ENCODE results near the gene FAAP100.

GRCh38 chr17:81561494-81561885 lies 9.3 kb upstream of the FAAP100 start:
- TF ChIP-seq POLR2AphosphoS5 (IDR thresholded peaks at IDR 0.05) = no peak
- TF ChIP-seq, protein P1, sequence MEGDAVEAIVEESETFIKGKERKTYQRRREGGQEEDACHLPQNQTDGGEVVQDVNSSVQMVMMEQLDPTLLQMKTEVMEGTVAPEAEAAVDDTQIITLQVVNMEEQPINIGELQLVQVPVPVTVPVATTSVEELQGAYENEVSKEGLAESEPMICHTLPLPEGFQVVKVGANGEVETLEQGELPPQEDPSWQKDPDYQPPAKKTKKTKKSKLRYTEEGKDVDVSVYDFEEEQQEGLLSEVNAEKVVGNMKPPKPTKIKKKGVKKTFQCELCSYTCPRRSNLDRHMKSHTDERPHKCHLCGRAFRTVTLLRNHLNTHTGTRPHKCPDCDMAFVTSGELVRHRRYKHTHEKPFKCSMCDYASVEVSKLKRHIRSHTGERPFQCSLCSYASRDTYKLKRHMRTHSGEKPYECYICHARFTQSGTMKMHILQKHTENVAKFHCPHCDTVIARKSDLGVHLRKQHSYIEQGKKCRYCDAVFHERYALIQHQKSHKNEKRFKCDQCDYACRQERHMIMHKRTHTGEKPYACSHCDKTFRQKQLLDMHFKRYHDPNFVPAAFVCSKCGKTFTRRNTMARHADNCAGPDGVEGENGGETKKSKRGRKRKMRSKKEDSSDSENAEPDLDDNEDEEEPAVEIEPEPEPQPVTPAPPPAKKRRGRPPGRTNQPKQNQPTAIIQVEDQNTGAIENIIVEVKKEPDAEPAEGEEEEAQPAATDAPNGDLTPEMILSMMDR (IDR thresholded peaks at IDR 0.05; ENCODE audit: poor library complexity, severe bottlenecking) = no peak
- no peak for TF ChIP-seq SMC3 (conservative IDR thresholded peaks at IDR 0.05; ENCODE audit: poor library complexity)
- no peak for TF ChIP-seq EZH2 (IDR thresholded peaks at IDR 0.05; ENCODE audit: borderline replicate concordance, insufficient read depth, low read length, poor library complexity, severe bottlenecking)
- TF ChIP-seq TAF1 (IDR thresholded peaks at IDR 0.05; ENCODE audit: low read depth) = no peak
- TF ChIP-seq, protein P2, sequence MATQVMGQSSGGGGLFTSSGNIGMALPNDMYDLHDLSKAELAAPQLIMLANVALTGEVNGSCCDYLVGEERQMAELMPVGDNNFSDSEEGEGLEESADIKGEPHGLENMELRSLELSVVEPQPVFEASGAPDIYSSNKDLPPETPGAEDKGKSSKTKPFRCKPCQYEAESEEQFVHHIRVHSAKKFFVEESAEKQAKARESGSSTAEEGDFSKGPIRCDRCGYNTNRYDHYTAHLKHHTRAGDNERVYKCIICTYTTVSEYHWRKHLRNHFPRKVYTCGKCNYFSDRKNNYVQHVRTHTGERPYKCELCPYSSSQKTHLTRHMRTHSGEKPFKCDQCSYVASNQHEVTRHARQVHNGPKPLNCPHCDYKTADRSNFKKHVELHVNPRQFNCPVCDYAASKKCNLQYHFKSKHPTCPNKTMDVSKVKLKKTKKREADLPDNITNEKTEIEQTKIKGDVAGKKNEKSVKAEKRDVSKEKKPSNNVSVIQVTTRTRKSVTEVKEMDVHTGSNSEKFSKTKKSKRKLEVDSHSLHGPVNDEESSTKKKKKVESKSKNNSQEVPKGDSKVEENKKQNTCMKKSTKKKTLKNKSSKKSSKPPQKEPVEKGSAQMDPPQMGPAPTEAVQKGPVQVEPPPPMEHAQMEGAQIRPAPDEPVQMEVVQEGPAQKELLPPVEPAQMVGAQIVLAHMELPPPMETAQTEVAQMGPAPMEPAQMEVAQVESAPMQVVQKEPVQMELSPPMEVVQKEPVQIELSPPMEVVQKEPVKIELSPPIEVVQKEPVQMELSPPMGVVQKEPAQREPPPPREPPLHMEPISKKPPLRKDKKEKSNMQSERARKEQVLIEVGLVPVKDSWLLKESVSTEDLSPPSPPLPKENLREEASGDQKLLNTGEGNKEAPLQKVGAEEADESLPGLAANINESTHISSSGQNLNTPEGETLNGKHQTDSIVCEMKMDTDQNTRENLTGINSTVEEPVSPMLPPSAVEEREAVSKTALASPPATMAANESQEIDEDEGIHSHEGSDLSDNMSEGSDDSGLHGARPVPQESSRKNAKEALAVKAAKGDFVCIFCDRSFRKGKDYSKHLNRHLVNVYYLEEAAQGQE (IDR thresholded peaks at IDR 0.05; ENCODE audit: borderline replicate concordance) = no peak
- no peak for TF ChIP-seq EP300 (conservative IDR thresholded peaks at IDR 0.05; ENCODE audit: poor library complexity, severe bottlenecking)
- TF ChIP-seq RAD21 (conservative IDR thresholded peaks at IDR 0.05) = no peak
